H1 (cell line): ENCODE data around the gene SFXN1. TPM values are rescaled to one million over a fixed set of nuclear protein-coding genes. Genes with fewer than 3 reads are reported as not detected.

Experiments used
- CTCF ChIA-PET: fragments of 300-600 bp; sonication (Branson Sonifier 250); formaldehyde crosslinking; loops from one replicate; lab custom pipeline; 2021; ENCODE audit not compliant: partially characterized antibody; lab: Charles Lee
- POLR2A ChIA-PET: fragments of 300-600 bp; sonication (Branson Sonifier 250); formaldehyde crosslinking; loops from one replicate; lab custom pipeline; 2021; ENCODE audit warnings: inconsistent platforms; ENCODE audit not compliant: partially characterized antibody; lab: Charles Lee
- DNase-seq, 2 experiments: peaks; one replicate each; pipeline versions ENCODE4 v3.0.0 to v3.0.0-alpha.2; 2010 to 2022; ENCODE audit warnings: low spot score in 2 of 2, low read depth in 1 of 2, mixed read lengths in 1 of 2
- FAIRE-seq: peaks from 2 replicates; lab custom pipeline; 2011; peaks lifted over from hg19 to GRCh38; lab: Jason Lieb, UNC
- H2AFZ ChIP-seq: 2 replicates; pipeline ENCODE4 v1.8.1; 2012; ENCODE audit warnings: low read length, inconsistent platforms
- H2AK5ac ChIP-seq: 2 replicates; pipeline ENCODE4 v1.6.1; 2013; ENCODE audit warnings: low read depth, low read length
- H2BK120ac ChIP-seq: replicated peaks from 2 replicates; pipeline ENCODE3; 2013; ENCODE audit warnings: low read depth, low read length, inconsistent platforms
- H2BK12ac ChIP-seq: 2 replicates; pipeline ENCODE4 v1.6.1; 2013; ENCODE audit warnings: low read depth, low read length
- H2BK15ac ChIP-seq: 2 replicates; pipeline ENCODE4 v1.6.1; 2013; ENCODE audit warnings: low read length
- H2BK20ac ChIP-seq: 2 replicates; pipeline ENCODE4 v1.6.1; 2013; ENCODE audit warnings: low read length
- H2BK5ac ChIP-seq: 2 replicates; pipeline ENCODE4 v1.6.1; 2013; ENCODE audit warnings: low read depth, low read length
- H3K14ac ChIP-seq: 2 replicates; pipeline ENCODE4 v1.6.1; 2013; ENCODE audit warnings: inconsistent platforms; ENCODE audit not compliant: insufficient read length
- H3K18ac ChIP-seq: 2 replicates; pipeline ENCODE4 v1.6.1; 2013; ENCODE audit warnings: low read length; ENCODE audit errors: extremely low read depth
- H3K23ac ChIP-seq: 2 replicates; pipeline ENCODE4 v1.6.1; 2013; ENCODE audit warnings: inconsistent platforms; ENCODE audit not compliant: insufficient read length
- H3K23me2 ChIP-seq: 2 replicates; pipeline ENCODE4 v1.6.1; 2013; ENCODE audit warnings: low read depth, low read length
- H3K27ac ChIP-seq: 2 replicates; pipeline ENCODE4 v1.6.1; 2011; ENCODE audit warnings: low read depth, low read length, inconsistent platforms
- H3K27me3 ChIP-seq, 4 experiments: replicated peaks in 1 of 4; 1 replicate in 1 of 4; 2 replicates in 3 of 4; pipeline versions ENCODE4 v1.6.1 to v1.8.1; 2011 to 2013; ENCODE audit warnings: low read length in 3 of 4, mild to moderate bottlenecking in 3 of 4, inconsistent platforms in 2 of 4, mixed read lengths in 2 of 4, moderate library complexity in 1 of 4; ENCODE audit not compliant: control insufficient read depth in 3 of 4, insufficient read depth in 3 of 4; ENCODE audit errors: extremely low read depth in 1 of 4
- H3K36me3 ChIP-seq, 4 experiments: 2 replicates each; pipeline versions ENCODE4 v1.6.1 to v1.8.1; 2011 to 2013; ENCODE audit warnings: mild to moderate bottlenecking in 4 of 4, low read length in 3 of 4, moderate library complexity in 2 of 4, control low read depth in 1 of 4, inconsistent platforms in 1 of 4; ENCODE audit not compliant: insufficient read depth in 4 of 4, control insufficient read depth in 2 of 4
- H3K4ac ChIP-seq: replicated peaks from 2 replicates; pipeline ENCODE3; 2013; ENCODE audit warnings: low read length, low read depth, mixed read lengths, inconsistent platforms; ENCODE audit not compliant: insufficient read length
- H3K4me1 ChIP-seq, 4 experiments: replicated peaks in 1 of 4; 1 replicate in 1 of 4; 2 replicates in 3 of 4; pipeline versions ENCODE4 v1.6.1 to v1.8.1; 2011 to 2013; ENCODE audit warnings: low read length in 3 of 4, inconsistent platforms in 2 of 4, mixed read lengths in 1 of 4; ENCODE audit not compliant: insufficient read depth in 4 of 4, control insufficient read depth in 3 of 4
- H3K4me2 ChIP-seq, 2 experiments: 2 replicates each; pipeline versions ENCODE4 v1.6.1 to v1.8.1; 2011 to 2013; ENCODE audit warnings: low read depth in 2 of 2, low read length in 2 of 2, control low read depth in 1 of 2, inconsistent platforms in 1 of 2, mild to moderate bottlenecking in 1 of 2; ENCODE audit not compliant: insufficient read depth in 1 of 2
- H3K4me3 ChIP-seq, 4 experiments: fragments of 200-600, 300-600 bp in 1 of 4; sonication (generic), shearing (Covaris generic), sonication (Bioruptor Twin) in 1 of 4; 2 replicates each; pipeline versions ENCODE4 v1.5.1 to v1.8.1; 2011 to 2016; ENCODE audit warnings: low read length in 4 of 4, low read depth in 3 of 4, control low read depth in 2 of 4, inconsistent platforms in 2 of 4, mild to moderate bottlenecking in 2 of 4, mixed read lengths in 1 of 4, moderate library complexity in 1 of 4; ENCODE audit not compliant: insufficient read depth in 2 of 4; ENCODE audit errors: extremely low read depth in 1 of 4
- H3K56ac ChIP-seq: replicated peaks from 2 replicates; pipeline ENCODE3; 2013; ENCODE audit warnings: low read depth, mild to moderate bottlenecking, mixed read lengths, low read length, inconsistent platforms; ENCODE audit not compliant: insufficient read length
- H3K79me1 ChIP-seq: 2 replicates; pipeline ENCODE4 v1.6.1; 2013; ENCODE audit warnings: low read depth, low read length, control low read depth
- H3K79me2 ChIP-seq, 2 experiments: 2 replicates each; pipeline versions ENCODE4 v1.6.1 to v1.8.1; 2012 to 2013; ENCODE audit warnings: low read length in 2 of 2, mild to moderate bottlenecking in 2 of 2, inconsistent platforms in 1 of 2; ENCODE audit not compliant: insufficient read depth in 2 of 2, control insufficient read depth in 1 of 2
- H3K9ac ChIP-seq, 4 experiments: replicated peaks in 1 of 4; 1 replicate in 1 of 4; 2 replicates in 3 of 4; pipeline versions ENCODE4 v1.6.1 to v1.8.1; 2011 to 2013; ENCODE audit warnings: low read depth in 3 of 4, low read length in 3 of 4, control low read depth in 2 of 4, mild to moderate bottlenecking in 2 of 4, moderate library complexity in 2 of 4, inconsistent platforms in 1 of 4; ENCODE audit errors: extremely low read depth in 1 of 4
- H3K9me3 ChIP-seq, 2 experiments: 2 replicates each; pipeline versions ENCODE4 v1.6.1 to v1.8.1; 2012 to 2013; ENCODE audit warnings: mild to moderate bottlenecking in 2 of 2, moderate library complexity in 2 of 2, control low read depth in 1 of 2, inconsistent platforms in 1 of 2, low read depth in 1 of 2, low read length in 1 of 2, mixed read lengths in 1 of 2; ENCODE audit not compliant: insufficient read depth in 2 of 2
- H4K20me1 ChIP-seq, 2 experiments: replicated peaks in 1 of 2; 2 replicates each; pipeline versions ENCODE3 to v1.8.1; 2011 to 2013; ENCODE audit warnings: inconsistent platforms in 2 of 2, low read length in 2 of 2, mild to moderate bottlenecking in 1 of 2; ENCODE audit not compliant: insufficient read depth in 2 of 2, control insufficient read depth in 1 of 2
- H4K5ac ChIP-seq: 2 replicates; pipeline ENCODE4 v1.6.1; 2013; ENCODE audit warnings: low read length, low read depth, mixed read lengths, inconsistent platforms; ENCODE audit not compliant: insufficient read length
- H4K8ac ChIP-seq: 2 replicates; pipeline ENCODE4 v1.8.0; 2013; ENCODE audit warnings: mild to moderate bottlenecking, moderate library complexity, low read length, inconsistent platforms; ENCODE audit not compliant: insufficient read depth; ENCODE audit errors: extremely low read depth
- H4K91ac ChIP-seq: replicated peaks from 2 replicates; pipeline ENCODE3; 2013; ENCODE audit warnings: low read length, mixed read lengths, inconsistent platforms; ENCODE audit not compliant: insufficient read length
- CTBP2 ChIP-seq: IDR thresholded peaks from 2 replicates; pipeline ENCODE4 v1.7.0; 2011; ENCODE audit warnings: borderline replicate concordance, mild to moderate bottlenecking, moderate library complexity, mixed read lengths, low read length; ENCODE audit not compliant: insufficient read depth, insufficient read length
- EZH2 ChIP-seq: fragments of 200-600 bp; sonication (generic); IDR thresholded peaks from 2 replicates; pipeline ENCODE4 v1.7.1; 2012; ENCODE audit warnings: low read depth, mild to moderate bottlenecking, moderate library complexity, low read length, inconsistent platforms; ENCODE audit not compliant: severe bottlenecking
- KDM1A ChIP-seq: fragments of 200-600, 300-600 bp; sonication (generic); IDR thresholded peaks from 2 replicates; pipeline ENCODE4 v1.7.1; 2016; ENCODE audit warnings: mild to moderate bottlenecking, low read length, borderline replicate concordance
- KDM4A ChIP-seq: IDR thresholded peaks from one replicate; pipeline ENCODE4 v1.7.1; 2012; ENCODE audit warnings: low read depth, mild to moderate bottlenecking, moderate library complexity, low read length, inconsistent platforms; ENCODE audit not compliant: severe bottlenecking
- RXRA ChIP-seq: IDR thresholded peaks from 2 replicates; pipeline ENCODE4 v1.6.1; 2011; ENCODE audit warnings: low read depth, mild to moderate bottlenecking, low read length, moderate library complexity; ENCODE audit not compliant: insufficient read depth
- SIX5 ChIP-seq: IDR thresholded peaks from 2 replicates; pipeline ENCODE4 v1.6.1; 2011; ENCODE audit warnings: mild to moderate bottlenecking, low read depth, low read length
- SP1 ChIP-seq: IDR thresholded peaks from 2 replicates; pipeline ENCODE4 v1.6.1; 2011; ENCODE audit warnings: low read depth, low read length
- SRF ChIP-seq: IDR thresholded peaks from 2 replicates; pipeline ENCODE4 v1.6.1; 2011; ENCODE audit warnings: mild to moderate bottlenecking, low read depth, low read length, moderate library complexity
- TAF1 ChIP-seq: IDR thresholded peaks from 2 replicates; pipeline ENCODE4 v1.6.1; 2011; ENCODE audit warnings: mild to moderate bottlenecking, low read depth, low read length
- TEAD4 ChIP-seq: IDR thresholded peaks from 2 replicates; pipeline ENCODE4 v1.6.1; 2012; ENCODE audit warnings: low read depth, low read length, inconsistent platforms, mixed read lengths
- ZNF274 ChIP-seq: IDR thresholded peaks from 2 replicates; pipeline ENCODE4 v1.7.0; 2012; ENCODE audit warnings: low read length, borderline replicate concordance; ENCODE audit errors: extremely low read depth
- WGBS, 2 experiments: shearing (Covaris generic) in 1 of 2; methylation state at CpG; one replicate each; pipeline versions ENCODE4 v1.1.6 to v1.1.7; 2013 to 2015; ENCODE audit warnings: low lambda C conversion rate in 2 of 2, mixed read lengths in 2 of 2, inconsistent platforms in 1 of 2, low coverage in 1 of 2, missing lambda C conversion rate in 1 of 2; ENCODE audit not compliant: insufficient replicate concordance in 2 of 2, insufficient coverage in 1 of 2, insufficient read length in 1 of 2; ENCODE audit errors: extremely low coverage in 1 of 2, missing lambda C conversion rate in 1 of 2; 5-methylcytosine and 5-hydroxymethylcytosine counted together
- polyA plus RNA-seq, 7 experiments: library from polyadenylated mRNA; depleted of rRNA in 3 of 7; stranded (reverse) in 5 of 7; unstranded in 2 of 7; fragments of >200 nt in 5 of 7; fragments of 200-250 nt in 2 of 7; gene quantifications; 1 replicate in 5 of 7; 2 replicates in 1 of 7; 4 replicates in 1 of 7; pipeline versions ENCODE4 v1.2.1 to v1.2.3, GENCODE V29; 2011 to 2013; ENCODE audit warnings: missing spikeins in 2 of 7, mixed read lengths in 2 of 7
- total RNA-seq: library from RNA; stranded (reverse); fragmentation: NEBNext Ultra II Directional; extraction: Animal tissue kit (Norgen Biotek cat#: 25700); gene quantifications from 2 replicates; pipeline ENCODE4 v1.2.1, GENCODE V29; 2021

Gene SFXN1
- total and polyA plus RNA-seq, 2 of the 8 experiments (the other 6 are each of a cell fraction or from before 2014, with no cell fraction given) = 72.7 to 97.6 TPM

DNA sequence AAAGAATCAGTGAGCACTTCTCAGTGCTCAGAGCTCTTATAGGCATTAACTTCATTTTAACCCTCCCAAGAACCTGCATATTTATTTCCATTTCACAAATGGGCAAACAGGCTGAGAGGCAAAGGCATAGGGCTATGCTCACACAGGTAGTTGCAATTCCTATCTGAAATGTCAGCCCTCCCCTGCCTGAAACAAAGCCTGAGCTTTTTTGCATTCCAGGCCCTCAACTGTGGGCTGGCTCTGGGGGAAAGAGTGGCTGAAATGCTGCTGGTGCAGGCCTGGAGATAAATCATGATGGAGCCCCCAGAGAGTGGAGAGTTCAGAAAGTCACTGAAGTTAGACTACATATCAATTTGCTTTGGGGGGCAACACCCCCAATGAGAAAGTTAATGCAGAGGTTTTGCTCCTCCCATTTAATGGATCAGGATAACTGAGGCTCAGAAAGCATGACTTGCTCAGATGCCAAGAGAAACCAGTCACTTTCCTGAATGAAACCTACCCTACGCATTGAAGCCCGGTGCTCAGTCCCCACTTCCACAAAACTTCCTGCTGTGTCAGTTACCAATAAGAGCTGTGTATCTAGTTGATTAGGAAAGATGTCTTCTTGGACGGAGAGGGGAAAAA lies 40.0 kb upstream of the SFXN1 start:
- no peak overlapping the region for H2BK20ac ChIP-seq
- no peak overlapping the region for H2BK5ac ChIP-seq
- DNase-seq = no peak
- WGBS, 2 experiments = 94% methylated on average over 3 of the region's 3 CpGs; no CpG with 5 or more reads in 1 of the 2 experiments
- ChIA-PET POLR2A (no interaction called here), CTCF (interaction anchor here (0.6 to 1.4 kb wide), 5 partner anchors 102 to 557 kb away, joined by 3 to 5 read pairs (median 3); no protein-coding TSS in a partner anchor)
- TF ChIP-seq SP1 (no peak), TEAD4 (peak; percentile 82), SIX5 (no peak), RXRA (no peak), KDM1A (peak; percentile 88), EZH2 (no peak), KDM4A (no peak), SRF (no peak), TAF1 (0 out of 2 replicates have a peak, but pooled peaks have one; percentile 18), CTBP2 (no peak), ZNF274 (no peak)
- H3K9me3 ChIP-seq = no peaks in the 10 kb centered on the region
- H2AFZ ChIP-seq = no peak overlapping the region
- no peak overlapping the region for H3K23ac ChIP-seq
- H4K5ac ChIP-seq = no peak overlapping the region
- no peak overlapping the region for H4K8ac ChIP-seq
- H3K27ac ChIP-seq = no peak overlapping the region
- no peak overlapping the region for H3K14ac ChIP-seq
- H3K4me1 ChIP-seq = peaks cover 0 to 14% (median 6%) of the 10 kb centered on the region in 4 experiments; a peak in 5 of 7 replicates
- no peak for FAIRE-seq
- H2BK120ac ChIP-seq = no peak overlapping the region
- no peak overlapping the region for H3K4ac ChIP-seq
- peaks cover 4 to 18% (median 16%) of the 10 kb centered on the region in 4 experiments for H3K27me3 ChIP-seq
- H3K36me3 ChIP-seq = no peaks in the 10 kb centered on the region
- H3K79me1 ChIP-seq = no peaks in the 10 kb centered on the region
- no peak overlapping the region for H3K18ac ChIP-seq
- no peak overlapping the region for H3K9ac ChIP-seq
- no peak overlapping the region for H4K91ac ChIP-seq
- H2BK15ac ChIP-seq = no peak overlapping the region
- no peak overlapping the region for H3K4me2 ChIP-seq
- no peak overlapping the region for H2BK12ac ChIP-seq
- H4K20me1 ChIP-seq = no peaks in the 10 kb centered on the region
- H3K4me3 ChIP-seq = no peak overlapping the region
- H3K79me2 ChIP-seq = no peaks in the 10 kb centered on the region
- no peak overlapping the region for H2AK5ac ChIP-seq
- no peak overlapping the region for H3K56ac ChIP-seq
- H3K23me2 ChIP-seq = no peaks in the 10 kb centered on the region
